Measurements from ENCODE around the gene GNL2.

GRCh38 chr1:37616330-37616729, 20.6 kb upstream of the GNL2 start:
- TF ChIP-seq POLR2A (IDR thresholded peaks at IDR 0.05; ENCODE audit: low read length) = no peak
- no peak for TF ChIP-seq GATA1 (IDR thresholded peaks at IDR 0.05; ENCODE audit: low read depth, low read length)

Data from erythroblast (primary cell).